GM12878 (cell line): ENCODE measurements around the gene FCHSD2. TPM values are rescaled to one million over a fixed set of nuclear protein-coding genes. Genes with fewer than 3 reads are reported as not detected.

Source experiments
- ATAC-seq: fragments of 200-7000 bp; cut with Tn5 transposase; 3 replicates; pipeline ENCODE4 v1.9.1; 2020; ENCODE audit warnings: mild to moderate bottlenecking, moderate library complexity
- BruUV-seq: library from RNA; stranded (reverse); fragments of 400-500 nt; replicated peaks from 2 replicates; lab custom pipeline; 2021; lab: Mats Ljungman, UMichigan
- CTCF ChIA-PET: fragments of 300-600 bp; sonication (Branson Sonifier 250); formaldehyde crosslinking; extraction: SDS; loops from one replicate; lab custom pipeline; 2021; ENCODE audit warnings: inconsistent platforms; lab: Yijun Ruan, JAX
- POLR2A ChIA-PET: fragments of 350-600 bp; formaldehyde crosslinking; extraction: SDS; loops from one replicate; lab custom pipeline; 2021; ENCODE audit warnings: inconsistent platforms; lab: Charles Lee
- RAD21 ChIA-PET: fragments of 300-600 bp; sonication (Branson Sonifier 250); formaldehyde crosslinking; loops from one replicate; lab custom pipeline; 2023; ENCODE audit warnings: antibody characterized with exemption; ENCODE audit not compliant: unreplicated experiment; lab: Charles Lee
- SMC1A ChIA-PET: fragments of 300-600 bp; sonication (Branson Sonifier 250); formaldehyde crosslinking; loops from one replicate; lab custom pipeline; 2023; ENCODE audit not compliant: unreplicated experiment, uncharacterized antibody; lab: Charles Lee
- DNase-seq: peaks from one replicate; pipeline ENCODE4 v3.0.0-alpha.2; 2011; ENCODE audit warnings: low read depth, low spot score
- FAIRE-seq: peaks from 3 replicates; lab custom pipeline; 2011; peaks lifted over from hg19 to GRCh38; lab: Jason Lieb, UNC
- H2AFZ ChIP-seq: 2 replicates; pipeline ENCODE4 v1.6.0; 2011; ENCODE audit warnings: low read depth, low read length, control low read depth; ENCODE audit not compliant: control insufficient read depth
- H3K27ac ChIP-seq: 2 replicates; pipeline ENCODE4 v1.5.1; 2011; ENCODE audit warnings: control low read depth; ENCODE audit not compliant: control insufficient read depth, insufficient read depth
- H3K27me3 ChIP-seq, 2 experiments: replicated peaks in 1 of 2; 2 replicates each; pipeline versions ENCODE4 v1.6.0 to v1.6.1; 2011; ENCODE audit warnings: low read length in 1 of 2; ENCODE audit not compliant: control insufficient read depth in 2 of 2, insufficient read depth in 2 of 2
- H3K36me3 ChIP-seq, 2 experiments: 2 replicates each; pipeline ENCODE4 v1.5.1; 2011; ENCODE audit warnings: low read length in 1 of 2; ENCODE audit not compliant: control insufficient read depth in 2 of 2, insufficient read depth in 2 of 2
- H3K4me1 ChIP-seq: 2 replicates; pipeline ENCODE4 v1.6.1; 2011; ENCODE audit warnings: mild to moderate bottlenecking, low read length, moderate library complexity, mixed read lengths; ENCODE audit not compliant: control insufficient read depth, insufficient read depth
- H3K4me2 ChIP-seq: 2 replicates; pipeline ENCODE4 v1.6.0; 2011; ENCODE audit warnings: control low read depth; ENCODE audit not compliant: control insufficient read depth, insufficient read depth
- H3K4me3 ChIP-seq: fragments of 200-600 bp; sonication (generic); 2 replicates; pipeline ENCODE4 v1.5.1; 2016
- H3K79me2 ChIP-seq: 2 replicates; pipeline ENCODE4 v1.6.0; 2011; ENCODE audit warnings: low read length; ENCODE audit not compliant: control insufficient read depth, insufficient read depth
- H3K9ac ChIP-seq: 2 replicates; pipeline ENCODE4 v1.8.0; 2011; ENCODE audit warnings: low read length, control low read depth, mixed read lengths; ENCODE audit not compliant: control insufficient read depth, insufficient read depth
- H3K9me3 ChIP-seq: replicated peaks from 3 replicates; pipeline ENCODE4 v1.5.1; 2011; ENCODE audit warnings: mild to moderate bottlenecking, low read length; ENCODE audit not compliant: control insufficient read depth, insufficient read depth
- H4K20me1 ChIP-seq: 2 replicates; pipeline ENCODE4 v1.6.0; 2011; ENCODE audit not compliant: control insufficient read depth, insufficient read depth
- BCL11A ChIP-seq: IDR thresholded peaks from 2 replicates; pipeline ENCODE4 v1.6.1; 2011; ENCODE audit warnings: low read depth, low read length
- KAT2A ChIP-seq: conservative IDR thresholded peaks from 2 replicates; pipeline ENCODE4 v1.6.1; 2011; ENCODE audit warnings: low read depth, low read length; ENCODE audit not compliant: control insufficient read depth
- MEF2A ChIP-seq: IDR thresholded peaks from 2 replicates; pipeline ENCODE4 v1.6.1; 2011; ENCODE audit warnings: low read depth, mild to moderate bottlenecking, low read length, moderate library complexity; ENCODE audit not compliant: insufficient read depth
- NFYB ChIP-seq: IDR thresholded peaks from 2 replicates; pipeline ENCODE4 v1.6.1; 2011; ENCODE audit warnings: low read depth, mild to moderate bottlenecking, low read length, improper control_type of control experiment, moderate library complexity; ENCODE audit not compliant: insufficient read depth
- NR2F1 ChIP-seq: fragments of 450-650 bp; conservative IDR thresholded peaks from 2 replicates; pipeline ENCODE4 v1.6.1; 2017; ENCODE audit warnings: mild to moderate bottlenecking
- PAX8 ChIP-seq: fragments of 450-650 bp; IDR thresholded peaks from 2 replicates; pipeline ENCODE4 v1.6.1; 2017; ENCODE audit warnings: mild to moderate bottlenecking, moderate library complexity
- SIN3A ChIP-seq: IDR thresholded peaks from 2 replicates; pipeline ENCODE4 v1.6.1; 2012; ENCODE audit warnings: low read depth, low read length, improper control_type of control experiment
- ZBTB4 ChIP-seq: fragments of 450-650 bp; formaldehyde crosslinking; IDR thresholded peaks from 2 replicates; pipeline ENCODE4 v1.4.0; 2022; ENCODE audit warnings: mild to moderate bottlenecking, moderate library complexity
- ZNF217 ChIP-seq: fragments of 450-650 bp; IDR thresholded peaks from 2 replicates; pipeline ENCODE4 v1.6.1; 2017; ENCODE audit warnings: antibody characterized with exemption, mild to moderate bottlenecking
- WGBS: methylation state at CpG from one replicate; pipeline ENCODE4 v1.1.6; 2016; ENCODE audit warnings: low lambda C conversion rate; ENCODE audit not compliant: insufficient replicate concordance, insufficient coverage; ENCODE audit errors: missing lambda C conversion rate; 5-methylcytosine and 5-hydroxymethylcytosine counted together
- in situ Hi-C: fragments of 300-500 bp; cut with MboI; formaldehyde crosslinking; loops from 9 replicates; pipeline ENCODE4 v1.14.3; 2018; ENCODE audit warnings: mixed read lengths
- intact Hi-C: fragments of 100-400 bp; cut with micrococcal nuclease; formaldehyde crosslinking; loops from one replicate; pipeline ENCODE4 v1.14.2; 2022; ENCODE audit not compliant: unreplicated experiment
- polyA plus RNA-seq, 11 experiments: library from polyadenylated mRNA; depleted of rRNA in 4 of 11; unstranded in 6 of 11; stranded (reverse) in 5 of 11; fragments of >200 nt; fragmentation: Nextera tagmentation in 4 of 11; fragmentation: Illumina TruSeq in 1 of 11; extraction: Ambion mirVana in 4 of 11; extraction: Trizol in 1 of 11; gene quantifications; 1 replicate in 1 of 11; 2 replicates in 10 of 11; pipeline versions ENCODE4 v1.2.1 to v1.2.3, GENCODE V29; 2011 to 2016; ENCODE audit warnings: inconsistent platforms in 2 of 11, missing spikeins in 2 of 11, low read depth in 1 of 11
- total RNA-seq, 4 experiments: library from RNA; depleted of rRNA in 3 of 4; stranded (reverse); fragments of >200 nt in 3 of 4; fragmentation: Illumina TruSeq in 1 of 4; extraction: Trizol in 1 of 4; gene quantifications; 2 replicates each; pipeline versions ENCODE4 v1.2.1 to v1.2.3, GENCODE V29; 2013 to 2021
- TF ChIP-seq, protein P1 (sequence below): fragments of 450-650 bp; IDR thresholded peaks from 2 replicates; pipeline ENCODE4 v1.6.1; 2016; ENCODE audit warnings: mild to moderate bottlenecking

FCHSD2 gene
- total and polyA plus RNA-seq, 10 of the 15 experiments (the other 5 are each of a cell fraction or from before 2014, with no cell fraction given) = 13.2 to 89.8 (median 47.8) TPM

- TF ChIP-seq ZBTB4 (CRISPR knock-in tag) = no peak
Measured at GRCh38 chr11:73058989-73059674, 83.0 kb downstream of the FCHSD2 start (continued).

DNA sequence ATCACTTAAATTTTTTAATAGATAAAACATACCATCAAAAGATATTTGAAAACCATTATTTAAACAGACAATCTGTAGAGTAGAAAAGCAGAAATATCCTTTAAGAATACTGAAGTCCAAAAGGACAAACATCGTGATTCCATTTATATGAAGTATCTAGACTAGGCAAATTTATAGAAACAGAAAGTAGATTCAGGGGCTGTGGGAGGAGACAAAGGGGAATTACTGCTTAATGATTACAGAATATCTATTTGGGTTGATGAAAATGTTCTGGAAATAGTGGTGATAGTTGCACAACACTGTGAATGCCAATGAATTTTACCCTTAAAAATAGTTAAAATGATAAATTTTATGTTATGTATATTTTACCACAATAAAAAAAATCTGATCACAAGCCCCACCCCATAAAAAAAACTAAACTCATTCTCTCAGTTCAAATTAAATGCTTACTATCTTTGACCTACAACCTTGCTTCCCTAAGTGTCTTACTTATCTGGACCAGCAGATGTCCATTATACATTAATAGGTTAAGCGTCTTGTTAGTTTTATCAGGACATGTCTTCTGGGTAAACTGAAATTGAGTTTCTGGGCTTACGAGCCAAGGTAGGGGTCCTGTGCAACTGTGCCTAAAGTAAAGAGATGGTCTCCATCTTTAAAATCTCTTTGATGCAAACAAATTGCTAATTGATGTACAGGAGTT, 86.3 kb downstream of the FCHSD2 start:
- RAD21 ChIA-PET = interaction anchor here (1.3 kb wide), 1 partner anchor 87 kb away, joined by 3 read pairs; the partner anchor contains the start of gene FCHSD2
- no TSS peak for BruUV-seq
- DNase-seq (no peak), ATAC-seq (peak; percentile 70), FAIRE-seq (no peak)
- Histone ChIP-seq H3K79me2 (peaks cover 71% of the 10 kb centered on the region), H3K4me3 (no peak overlapping the region), H3K4me2 (no peak overlapping the region), H3K4me1 (peaks cover 13% of the 10 kb centered on the region), H3K9me3 (peaks cover 20% of the 10 kb centered on the region; the same call in 2 of the 3 replicates), H3K27ac (no peak overlapping the region), H3K27me3 (no peaks in the 10 kb centered on the region), H4K20me1 (no peaks in the 10 kb centered on the region), H3K9ac (no peak overlapping the region), H2AFZ (no peak overlapping the region), H3K36me3 (peaks cover under 1 to 9% of the 10 kb centered on the region in 2 experiments; a peak in 3 of 4 replicates)
- intact Hi-C loops = no loop called here
- CTCF ChIA-PET = interaction anchor here (0.7 to 1.6 kb wide), 2 partner anchors 36 to 87 kb away, joined by 4 to 6 read pairs; no protein-coding TSS in a partner anchor
- in situ Hi-C loops = no loop called here
- WGBS = 73% methylated on average over 3 of the region's 3 CpGs
- SMC1A ChIA-PET = interaction anchor here (0.6 to 1.2 kb wide), 3 partner anchors 16 to 74 kb away, joined by 3 to 5 read pairs (median 3); no protein-coding TSS in a partner anchor
- POLR2A ChIA-PET = no interaction called here
- TF ChIP-seq ZNF217 = no peak
- TF ChIP-seq BCL11A = no peak
- TF ChIP-seq KAT2A = no peak
- TF ChIP-seq PAX8 = no peak
- TF ChIP-seq, protein P1, sequence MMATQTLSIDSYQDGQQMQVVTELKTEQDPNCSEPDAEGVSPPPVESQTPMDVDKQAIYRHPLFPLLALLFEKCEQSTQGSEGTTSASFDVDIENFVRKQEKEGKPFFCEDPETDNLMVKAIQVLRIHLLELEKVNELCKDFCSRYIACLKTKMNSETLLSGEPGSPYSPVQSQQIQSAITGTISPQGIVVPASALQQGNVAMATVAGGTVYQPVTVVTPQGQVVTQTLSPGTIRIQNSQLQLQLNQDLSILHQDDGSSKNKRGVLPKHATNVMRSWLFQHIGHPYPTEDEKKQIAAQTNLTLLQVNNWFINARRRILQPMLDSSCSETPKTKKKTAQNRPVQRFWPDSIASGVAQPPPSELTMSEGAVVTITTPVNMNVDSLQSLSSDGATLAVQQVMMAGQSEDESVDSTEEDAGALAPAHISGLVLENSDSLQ = no peak
- no peak for TF ChIP-seq SIN3A
- TF ChIP-seq NR2F1 = no peak
- no peak for TF ChIP-seq ZBTB4 (CRISPR knock-in tag)
- no peak for TF ChIP-seq NFYB
- no peak for TF ChIP-seq MEF2A
